AG04449 (cell line): Measurements from ENCODE around the gene COX19.

Source experiments
- CTCF ChIA-PET: fragments of 350-600 bp; formaldehyde crosslinking; extraction: SDS; loops from one replicate; lab custom pipeline; 2021; ENCODE audit warnings: antibody characterized with exemption; lab: Yijun Ruan, JAX
- POLR2A ChIA-PET: fragments of 400-600, 350-600 bp; formaldehyde crosslinking; extraction: SDS; loops from one replicate; lab custom pipeline; 2020; ENCODE audit warnings: antibody characterized with exemption, inconsistent platforms; lab: Yijun Ruan, JAX
- DNase-seq: peaks from one replicate; pipeline ENCODE4 v3.0.0-alpha.2; 2010; ENCODE audit warnings: low read depth, low spot score
- H3K4me3 ChIP-seq: 2 replicates; pipeline ENCODE4 v1.5.1; 2011; ENCODE audit warnings: low read depth, mild to moderate bottlenecking, control low read depth, low read length
- CTCF ChIP-seq: IDR thresholded peaks from one replicate; pipeline ENCODE4 v1.5.1; 2011; ENCODE audit warnings: mild to moderate bottlenecking, moderate library complexity, low read length, control low read depth, inconsistent platforms; ENCODE audit not compliant: insufficient read depth; ENCODE audit errors: missing control alignments

COX19 gene

GRCh38 chr7:985127-985416, 9.7 kb upstream of the COX19 start:
- POLR2A ChIA-PET, result no interaction called here

GRCh38 chr7:984361-985126, 9.2 kb upstream of the COX19 start:
- DNase-seq, result no peak
- TF ChIP-seq CTCF, result no peak
- CTCF ChIA-PET, result interaction anchor here (1.0 to 2.9 kb wide), 6 partner anchors 9 to 192 kb away, joined by 3 to 15 read pairs (median 4); partner anchors contain the start of gene COX19
- POLR2A ChIA-PET, result interaction anchor here (1.0 kb wide), 1 partner anchor 9 kb away, joined by 3 read pairs; the partner anchor contains the start of gene COX19
- no peak overlapping the region for H3K4me3 ChIP-seq

More at GRCh38 chr7:985127-985416, 9.7 kb upstream of the COX19 start:
- no peak for TF ChIP-seq CTCF
- CTCF ChIA-PET, result interaction anchor here (1.0 to 2.9 kb wide), 6 partner anchors 10 to 191 kb away, joined by 3 to 15 read pairs (median 4); partner anchors contain the start of gene COX19
- H3K4me3 ChIP-seq, result no peak overlapping the region
- no peak for DNase-seq

- POLR2A ChIA-PET, result interaction anchor here (1.0 kb wide), 1 partner anchor 8 kb away, joined by 3 read pairs; the partner anchor contains the start of gene COX19
- CTCF ChIA-PET, result interaction anchor here (1.9 to 3.6 kb wide), 3 partner anchors 8 to 82 kb away, joined by 5 to 51 read pairs (median 15); partner anchors contain the start of gene COX19
- no peak for DNase-seq
- no peak for TF ChIP-seq CTCF
- H3K4me3 ChIP-seq, result no peak overlapping the region
Measured at GRCh38 chr7:983616-984071, 8.3 kb upstream of the COX19 start.

- ChIA-PET POLR2A (no interaction called here), CTCF (interaction anchor here (1.2 to 3.6 kb wide), 3 partner anchors 9 to 193 kb away, joined by 5 to 51 read pairs (median 5); no protein-coding TSS in a partner anchor)
- H3K4me3 ChIP-seq, result no peak within 1 kb of the TSS
- no peak for TF ChIP-seq CTCF
- DNase-seq, result no peak
Measured at GRCh38 chr7:983004-983615, 7.8 kb upstream of the COX19 start, which contains the start of gene CYP2W1. Gene CYP2W1, plus strand, starts transcription at chr7:983181. Its CDS starts 31 bp downstream, at chr7:983212.

- ChIA-PET CTCF (interaction anchor here (1.2 to 3.6 kb wide), 4 partner anchors 10 to 194 kb away, joined by 5 to 51 read pairs (median 9); no protein-coding TSS in a partner anchor), POLR2A (no interaction called here)
- DNase-seq, result no peak
- no peak for TF ChIP-seq CTCF
- H3K4me3 ChIP-seq, result no peak overlapping the region
Measured at GRCh38 chr7:982511-983003, 7.2 kb upstream of the COX19 start.
